Suppressor macrophage treated with lipopolysaccharide for 4 hours (primary cell): ENCODE data around the gene PLXDC2.
"Not testable (repeated sequence)": the region's sequence is repeated elsewhere in the genome, so short reads cannot be mapped to it uniquely, and the experiment has no call there.

Experiments used
- DNase-seq: peaks from one replicate; pipeline ENCODE4 v3.0.0-alpha.2; 2020

Gene PLXDC2

DNA sequence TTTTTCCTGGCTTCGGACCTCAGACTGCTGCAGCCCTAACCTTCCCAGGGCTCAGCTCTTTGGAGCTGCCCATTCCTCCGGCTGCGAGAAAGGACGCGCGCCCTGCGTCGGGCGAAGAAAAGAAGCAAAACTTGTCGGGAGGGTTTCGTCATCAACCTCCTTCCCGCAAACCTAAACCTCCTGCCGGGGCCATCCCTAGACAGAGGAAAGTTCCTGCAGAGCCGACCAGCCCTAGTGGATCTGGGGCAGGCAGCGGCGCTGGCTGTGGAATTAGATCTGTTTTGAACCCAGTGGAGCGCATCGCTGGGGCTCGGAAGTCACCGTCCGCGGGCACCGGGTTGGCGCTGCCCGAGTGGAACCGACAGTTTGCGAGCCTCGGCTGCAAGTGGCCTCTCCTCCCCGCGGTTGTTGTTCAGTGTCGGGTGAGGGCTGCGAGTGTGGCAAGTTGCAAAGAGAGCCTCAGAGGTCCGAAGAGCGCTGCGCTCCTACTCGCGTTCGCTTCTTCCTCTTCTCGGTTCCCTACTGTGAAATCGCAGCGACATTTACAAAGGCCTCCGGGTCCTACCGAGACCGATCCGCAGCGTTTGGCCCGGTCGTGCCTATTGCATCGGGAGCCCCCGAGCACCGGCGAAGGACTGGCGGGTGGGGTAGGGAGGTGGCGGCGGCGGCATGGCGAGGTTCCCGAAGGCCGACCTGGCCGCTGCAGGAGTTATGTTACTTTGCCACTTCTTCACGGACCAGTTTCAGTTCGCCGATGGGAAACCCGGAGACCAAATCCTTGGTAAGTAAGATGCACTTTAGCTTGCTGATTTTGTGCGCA, at the start of gene PLXDC2:
Gene PLXDC2, plus strand, starts transcription at position 22 of the 820 bp plus-strand sequence.
- DNase-seq, result peak; percentile 81

DNA sequence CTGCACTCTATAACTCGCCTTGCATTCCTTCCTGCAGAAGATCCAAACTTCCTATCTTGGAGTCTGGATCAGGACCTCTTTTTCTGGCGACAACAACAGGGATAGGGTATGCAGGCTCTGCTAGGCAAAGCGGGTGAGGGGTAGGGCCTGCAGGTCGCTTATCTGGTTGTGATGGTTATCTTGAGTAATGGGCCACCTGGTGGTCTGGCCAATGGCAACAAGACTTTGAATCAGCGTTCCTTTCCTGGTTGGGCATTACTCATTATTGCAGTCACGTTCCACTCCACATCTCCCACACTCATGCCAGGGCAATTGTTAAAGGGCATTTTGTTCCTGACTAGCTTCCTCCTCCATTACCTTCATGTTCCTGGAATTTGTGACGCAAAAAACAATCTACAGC, 48.4 kb upstream of the PLXDC2 start:
- DNase-seq, result no peak

DNA sequence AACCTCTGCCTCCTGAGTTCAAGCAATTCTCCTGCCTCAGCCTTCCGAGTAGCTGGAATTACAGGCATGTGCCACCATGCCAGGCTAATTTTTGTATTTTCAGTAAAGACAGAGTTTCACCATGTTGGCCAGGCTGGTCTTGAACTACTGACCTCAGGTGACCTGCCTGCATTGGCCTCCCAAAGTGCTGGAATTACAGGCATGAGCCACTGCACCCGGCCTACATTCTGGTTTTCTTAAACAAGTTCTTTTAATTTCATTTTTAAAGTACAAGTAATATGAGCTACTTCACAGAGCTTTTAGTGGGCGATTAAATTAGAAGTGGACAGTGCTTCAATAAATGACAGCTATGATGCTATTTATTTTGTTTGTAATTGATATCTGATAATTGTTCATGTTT, 46.4 kb upstream of the PLXDC2 start:
- DNase-seq, result not testable (repeated sequence)

DNA sequence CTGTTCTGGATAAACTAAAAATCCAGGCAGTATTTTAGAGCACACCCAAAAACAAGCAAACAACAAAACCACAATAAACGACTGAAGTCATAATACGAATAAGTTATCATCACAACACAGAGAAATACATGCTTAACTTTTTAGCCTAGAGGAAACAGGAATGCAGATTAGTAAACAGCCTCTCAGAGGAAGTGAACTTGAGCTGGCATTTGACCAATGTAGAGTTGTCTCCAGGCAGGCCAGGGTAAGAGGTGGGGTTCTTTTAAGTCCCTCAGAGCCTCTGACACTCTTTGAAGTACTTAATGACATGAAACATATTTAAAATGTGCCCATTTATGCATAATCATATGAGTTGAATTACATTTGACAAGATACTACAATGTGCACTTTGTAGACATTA, 43.3 kb upstream of the PLXDC2 start:
- DNase-seq, result peak; percentile 23

DNA sequence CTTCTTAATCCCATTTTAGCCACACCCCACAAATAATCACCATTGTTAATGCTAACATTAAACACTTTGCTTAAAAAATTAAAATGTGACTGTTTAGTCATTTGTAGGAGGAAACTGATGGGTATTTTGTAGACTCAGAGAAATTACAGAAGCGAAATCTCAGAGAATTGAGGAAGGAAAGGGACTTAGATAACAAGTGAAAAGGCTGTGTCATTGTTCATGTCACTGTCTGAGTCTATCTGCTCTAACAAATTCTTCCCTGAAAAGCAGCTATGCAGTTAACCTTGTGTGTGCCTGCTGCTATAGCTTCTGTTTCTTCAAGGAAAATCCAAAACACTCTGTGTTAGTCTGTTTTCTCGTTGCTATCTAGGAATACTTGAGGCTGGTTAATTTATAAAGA, 40.9 kb upstream of the PLXDC2 start:
- DNase-seq, result peak; percentile 83

DNA sequence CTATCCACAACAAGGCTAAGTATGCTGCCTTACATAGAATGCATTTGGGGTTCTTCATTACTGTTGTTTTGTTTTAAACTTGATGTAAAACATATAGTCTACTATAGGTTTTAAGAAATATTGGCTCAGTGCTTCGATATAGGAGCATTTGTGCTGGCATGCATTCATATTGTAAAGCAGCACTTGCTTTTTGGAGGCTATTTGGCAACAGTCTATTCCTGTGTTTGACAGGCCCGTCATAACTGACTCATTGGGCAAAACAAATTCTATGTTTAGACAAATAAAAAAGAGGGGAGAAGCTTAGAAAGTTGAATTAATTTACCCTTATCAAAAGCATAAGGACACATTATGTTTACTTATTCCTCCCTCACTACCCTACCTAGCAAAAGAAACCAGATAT, 38.4 kb upstream of the PLXDC2 start:
- DNase-seq, result no peak

DNA sequence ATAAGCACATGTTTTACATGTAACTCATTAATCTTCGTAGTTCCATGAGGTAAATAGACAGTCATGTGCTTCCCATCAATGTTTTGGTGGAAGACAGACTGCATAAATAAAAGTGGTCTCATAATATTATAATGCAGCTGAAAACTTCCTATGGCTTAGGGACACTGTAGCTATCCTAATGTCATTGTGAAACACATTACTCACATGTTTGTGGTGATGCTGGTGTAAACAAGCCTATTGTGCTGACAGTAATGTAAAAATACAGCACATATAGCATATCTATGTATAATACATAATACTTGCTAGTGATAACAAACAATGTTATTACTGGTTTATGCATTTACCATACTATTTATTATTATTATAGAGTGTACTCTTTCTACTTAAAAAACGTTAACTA, 37.2 kb upstream of the PLXDC2 start:
- DNase-seq, result no peak

DNA sequence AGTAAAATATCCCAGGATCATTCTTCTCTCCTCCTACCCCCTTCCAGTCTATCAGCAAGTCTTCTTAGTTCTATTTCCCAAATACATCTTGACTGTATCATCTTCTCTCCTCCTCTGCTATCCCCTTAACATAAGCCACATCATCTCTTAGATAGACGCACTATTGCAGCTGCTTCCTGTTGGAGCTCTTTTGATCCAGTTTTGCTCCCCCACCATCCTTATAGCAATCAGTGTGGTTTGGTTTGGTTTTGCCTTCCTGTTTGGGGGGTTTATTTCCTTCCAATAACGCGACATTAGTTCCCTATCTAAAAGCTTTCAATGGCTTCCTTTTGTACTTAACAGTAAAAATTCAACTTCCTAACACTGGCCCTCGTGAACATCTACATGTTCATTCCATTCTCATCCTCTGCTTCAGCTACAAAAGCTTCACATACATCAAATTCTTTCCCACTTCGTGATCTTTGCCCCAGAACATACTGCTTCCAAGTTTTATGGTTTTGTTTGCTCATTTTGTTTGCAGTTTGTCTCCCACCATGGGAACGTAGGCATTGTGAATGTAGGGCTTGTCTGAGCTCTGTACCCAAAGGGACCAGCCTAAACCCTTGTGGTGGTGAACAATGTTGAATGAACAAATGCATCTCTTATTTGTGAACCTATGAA, 33.7 kb upstream of the PLXDC2 start:
- DNase-seq, result no peak

DNA sequence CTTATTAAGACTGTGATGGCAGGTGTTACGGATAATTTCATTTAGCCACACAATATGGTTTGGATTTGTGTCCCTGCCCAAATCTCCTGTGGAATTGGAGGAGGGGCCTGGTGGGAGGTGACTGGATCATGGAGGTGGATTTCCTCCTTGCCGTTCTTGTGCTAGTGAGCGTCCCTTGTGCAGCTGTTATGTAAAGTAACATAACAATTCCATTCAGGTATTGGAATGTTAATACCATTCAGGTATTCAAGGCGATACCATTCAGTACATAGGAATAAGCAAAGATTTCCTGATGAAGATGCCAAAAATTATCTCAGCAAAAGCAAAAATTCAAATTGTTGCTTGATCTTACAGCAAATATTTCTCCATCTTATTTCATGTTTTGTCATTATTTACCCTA, 32.5 kb upstream of the PLXDC2 start:
- no peak for DNase-seq

DNA sequence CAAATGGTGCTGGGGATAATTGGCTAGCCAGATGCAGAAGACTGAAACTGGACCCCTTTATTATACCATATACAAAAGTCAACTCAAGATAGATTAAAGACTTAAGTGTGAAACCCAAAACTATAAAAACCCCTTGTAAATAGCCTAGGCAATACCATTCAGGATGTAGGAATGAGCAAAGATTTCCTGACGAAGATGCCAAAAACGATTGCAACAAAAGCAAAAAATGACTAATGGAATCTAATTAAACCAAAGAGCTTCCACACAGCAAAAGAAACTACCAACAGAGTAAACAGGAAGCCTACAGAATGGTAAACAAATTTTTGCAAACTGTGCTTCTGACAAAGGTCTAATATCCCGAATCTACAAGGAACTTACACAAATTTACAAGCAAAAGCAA, 30.9 kb upstream of the PLXDC2 start:
- DNase-seq, result no peak

DNA sequence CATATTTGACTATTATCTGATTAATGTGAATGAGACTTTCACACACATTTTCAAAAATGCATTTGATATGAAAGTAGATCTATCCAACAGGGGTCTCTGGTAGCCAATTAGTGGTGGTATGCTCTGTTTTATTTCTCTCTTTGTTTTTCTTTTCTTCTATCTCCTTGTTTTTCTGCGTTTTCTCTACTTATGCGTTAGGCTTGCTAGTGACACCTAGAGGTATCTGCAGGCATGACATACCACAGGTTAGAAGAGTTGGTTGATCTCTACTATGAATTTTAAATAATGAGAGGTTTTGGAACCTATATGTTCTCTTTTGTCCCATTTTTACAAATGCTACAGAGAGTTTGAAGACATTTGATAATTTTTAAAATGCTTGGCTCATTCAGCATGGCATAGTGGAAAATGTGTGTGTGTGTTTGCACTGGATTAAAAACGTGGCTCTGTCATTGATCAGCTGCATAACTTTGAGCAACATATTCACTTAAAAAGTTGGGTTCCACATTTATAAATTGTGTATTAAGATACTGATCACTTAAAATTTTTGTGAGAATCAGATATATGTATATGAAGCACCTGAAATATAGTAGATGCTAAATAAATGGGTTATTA, 28.1 kb upstream of the PLXDC2 start:
- DNase-seq, result peak; percentile 67

DNA sequence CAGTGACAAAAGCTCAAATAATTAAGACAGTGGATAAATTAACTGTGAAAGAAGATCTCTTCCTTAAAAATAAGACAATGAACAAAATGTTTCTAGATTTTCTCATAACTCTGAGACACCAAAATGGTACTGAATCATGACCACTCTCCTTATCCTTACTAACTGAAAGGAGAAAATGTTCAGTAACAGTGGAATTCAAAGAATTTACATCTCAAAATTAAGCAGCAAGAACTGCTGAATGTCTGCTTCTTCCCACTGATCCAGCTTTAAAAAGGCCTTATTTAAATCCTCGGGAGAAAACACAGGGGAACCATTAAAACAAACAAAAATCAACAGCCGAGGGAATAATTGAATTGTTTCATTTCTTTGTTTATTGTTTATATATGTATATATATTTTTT, 27.3 kb upstream of the PLXDC2 start:
- no peak for DNase-seq

DNA sequence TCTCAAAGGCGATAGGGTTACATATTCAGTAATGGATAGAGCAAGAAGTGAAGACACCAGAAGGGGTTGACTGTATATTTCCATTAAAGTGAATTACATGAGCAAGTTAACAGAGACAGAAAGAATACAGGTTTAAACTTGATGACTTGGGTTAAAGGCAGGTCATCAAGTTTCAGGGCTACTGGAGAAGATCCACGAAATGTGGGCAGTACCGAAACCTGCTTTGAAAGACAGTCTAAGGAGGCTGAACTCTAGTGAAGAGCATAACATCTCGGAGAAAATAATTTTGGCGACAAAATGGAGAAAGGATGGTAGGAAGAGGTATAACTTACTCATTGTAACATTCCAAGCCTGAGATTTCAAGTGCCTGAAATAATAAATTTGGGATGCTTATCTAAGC, 26.6 kb upstream of the PLXDC2 start:
- DNase-seq, result no peak

DNA sequence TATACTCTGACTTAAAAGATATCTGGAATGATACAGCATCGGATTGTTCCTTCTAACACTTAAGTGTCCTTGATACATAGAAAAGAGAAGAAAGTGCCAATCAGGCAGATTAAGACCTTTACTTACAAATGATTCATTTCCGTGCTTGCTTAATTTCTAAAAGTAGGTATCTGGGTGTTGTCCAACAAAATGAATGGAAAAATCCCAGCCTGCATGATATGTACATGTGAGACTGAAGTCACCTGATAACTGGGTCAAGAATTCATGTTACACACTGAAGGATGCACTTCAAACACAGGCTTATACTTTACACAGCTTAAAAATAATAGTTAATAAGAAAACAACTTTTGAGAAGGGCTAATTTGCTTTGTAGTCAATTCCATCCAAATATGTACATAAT, 25.2 kb upstream of the PLXDC2 start:
- DNase-seq, result no peak

DNA sequence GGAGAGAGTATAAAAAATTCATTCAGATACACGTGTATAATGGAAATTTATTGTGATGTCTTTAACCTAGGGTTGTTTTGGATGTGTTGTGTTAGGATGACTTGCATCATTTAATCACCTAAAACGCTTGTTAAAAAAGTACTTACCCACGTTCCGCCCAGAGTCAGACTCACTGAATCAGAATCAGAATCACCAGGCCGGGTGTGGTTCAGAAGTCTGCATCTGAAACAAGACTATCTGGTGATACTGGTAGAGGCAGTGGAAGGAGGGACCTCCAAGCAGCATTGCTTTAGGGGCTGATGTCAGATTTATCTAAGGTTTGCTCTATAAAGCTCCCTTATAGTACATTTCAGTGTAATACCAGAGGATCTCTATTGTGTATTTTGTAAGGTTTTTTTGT, 20.5 kb upstream of the PLXDC2 start:
- no peak for DNase-seq

DNA sequence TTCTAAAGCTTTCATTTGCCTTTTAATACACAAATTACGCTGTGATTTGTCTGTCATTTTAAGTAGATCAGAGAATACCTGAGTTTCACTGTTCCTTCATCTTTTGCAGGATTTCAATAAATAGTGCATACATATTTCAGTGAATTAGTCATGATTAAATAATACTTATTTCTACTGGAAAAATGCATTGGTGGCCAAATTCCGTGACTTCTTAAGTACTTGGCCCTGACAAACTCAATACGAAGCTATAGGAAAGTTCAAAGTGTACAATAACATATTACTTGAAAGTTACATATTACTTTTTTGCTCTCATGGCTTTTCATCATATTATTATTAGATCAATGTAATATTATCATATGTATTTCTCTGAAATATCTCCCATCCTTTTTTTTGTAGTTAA, 16.1 kb upstream of the PLXDC2 start:
- no peak for DNase-seq

DNA sequence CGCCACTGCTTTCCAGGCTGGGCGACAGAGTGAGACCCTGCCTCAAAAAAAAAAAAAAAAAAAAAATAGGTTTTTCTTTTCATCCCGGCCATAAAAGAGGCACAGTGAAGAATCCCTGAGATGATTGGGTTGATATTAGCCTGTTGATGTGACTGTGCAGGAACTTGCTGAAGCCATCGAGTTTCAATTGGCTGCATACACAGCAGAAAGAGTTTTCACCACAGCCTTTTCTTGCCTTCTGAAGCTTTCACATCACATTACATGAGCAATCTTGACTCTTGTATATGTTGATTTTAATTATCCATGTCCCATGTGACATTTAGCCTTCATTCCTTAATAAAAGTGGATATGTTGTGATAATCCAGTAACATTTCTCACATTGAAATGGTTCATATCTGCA, 14.9 kb upstream of the PLXDC2 start:
- DNase-seq, result no peak

DNA sequence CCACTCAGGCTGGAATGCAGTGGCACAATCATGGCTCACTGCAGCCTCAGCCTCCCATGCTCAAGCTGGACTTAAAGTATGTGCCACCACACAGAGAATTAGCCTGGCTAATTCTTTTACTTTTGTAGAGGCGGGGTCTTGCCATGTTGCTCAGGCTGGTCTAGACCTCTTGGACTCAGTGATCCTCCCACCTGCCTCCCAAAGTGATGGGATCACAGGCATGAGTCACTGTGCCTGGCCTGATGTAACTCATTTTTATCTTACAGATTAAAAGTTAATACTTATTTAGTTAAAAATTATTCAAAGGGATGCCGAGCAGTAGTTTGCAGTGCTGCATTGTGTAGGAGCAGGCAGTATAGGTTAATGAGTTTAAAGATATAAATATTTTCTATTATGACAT, 12.6 kb upstream of the PLXDC2 start:
- no peak for DNase-seq

DNA sequence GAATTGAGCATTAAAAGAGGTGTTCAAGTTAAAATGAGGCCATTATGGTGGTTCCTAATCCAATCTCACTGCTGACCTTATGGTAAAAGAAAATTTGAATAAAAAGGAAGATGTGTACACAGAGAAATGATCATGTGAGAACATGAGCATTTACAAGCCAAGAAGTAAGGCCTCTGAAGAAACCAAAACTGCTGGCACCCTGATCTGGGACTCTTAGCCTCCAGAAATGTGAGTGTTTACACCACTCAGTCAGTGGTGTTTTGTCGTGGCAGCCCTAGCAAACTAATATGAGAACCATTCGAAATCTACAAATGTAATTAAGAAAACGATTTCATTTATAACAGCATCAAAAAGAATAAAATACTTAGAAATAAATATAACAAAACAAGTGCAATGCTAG, 6.8 kb upstream of the PLXDC2 start:
- no peak for DNase-seq

DNA sequence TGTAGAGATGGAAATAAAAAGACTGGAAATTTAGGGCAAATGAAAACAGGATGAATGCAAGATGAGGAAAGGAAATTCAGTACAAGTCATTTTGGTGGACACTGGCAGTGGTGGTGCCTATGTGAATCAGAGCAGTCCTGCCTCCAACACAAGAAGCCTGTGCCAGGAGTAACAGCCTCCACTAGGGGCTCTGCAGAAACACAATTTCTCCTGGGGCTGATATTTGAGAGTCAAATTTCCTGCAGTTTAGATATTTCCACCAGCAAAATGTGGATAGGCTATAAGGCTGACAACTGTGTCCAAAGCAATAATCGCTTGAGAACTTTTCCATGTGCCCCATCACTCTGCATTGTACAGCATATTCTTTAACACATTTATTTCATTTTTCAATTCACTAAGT, 4.7 kb upstream of the PLXDC2 start:
- peak; percentile 29 for DNase-seq

DNA sequence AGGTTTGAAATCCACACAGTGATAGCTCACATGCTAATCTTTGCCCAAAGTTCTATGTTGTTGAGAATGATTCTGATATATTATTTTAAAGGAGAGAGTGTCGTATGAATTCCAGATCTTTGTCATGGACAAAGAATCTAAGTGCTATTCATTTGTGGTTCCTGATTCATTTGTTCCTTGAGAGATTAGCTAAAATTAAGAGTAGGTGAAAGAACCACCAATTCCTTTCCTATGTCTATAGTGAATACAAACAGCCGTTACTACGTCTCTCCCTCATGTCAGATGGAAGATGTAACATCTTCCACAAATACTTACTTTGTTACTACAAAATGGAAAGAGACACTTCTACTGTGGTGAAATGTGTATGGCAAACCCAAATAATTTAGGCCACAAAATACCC, 3.3 kb upstream of the PLXDC2 start:
- DNase-seq, result no peak

DNA sequence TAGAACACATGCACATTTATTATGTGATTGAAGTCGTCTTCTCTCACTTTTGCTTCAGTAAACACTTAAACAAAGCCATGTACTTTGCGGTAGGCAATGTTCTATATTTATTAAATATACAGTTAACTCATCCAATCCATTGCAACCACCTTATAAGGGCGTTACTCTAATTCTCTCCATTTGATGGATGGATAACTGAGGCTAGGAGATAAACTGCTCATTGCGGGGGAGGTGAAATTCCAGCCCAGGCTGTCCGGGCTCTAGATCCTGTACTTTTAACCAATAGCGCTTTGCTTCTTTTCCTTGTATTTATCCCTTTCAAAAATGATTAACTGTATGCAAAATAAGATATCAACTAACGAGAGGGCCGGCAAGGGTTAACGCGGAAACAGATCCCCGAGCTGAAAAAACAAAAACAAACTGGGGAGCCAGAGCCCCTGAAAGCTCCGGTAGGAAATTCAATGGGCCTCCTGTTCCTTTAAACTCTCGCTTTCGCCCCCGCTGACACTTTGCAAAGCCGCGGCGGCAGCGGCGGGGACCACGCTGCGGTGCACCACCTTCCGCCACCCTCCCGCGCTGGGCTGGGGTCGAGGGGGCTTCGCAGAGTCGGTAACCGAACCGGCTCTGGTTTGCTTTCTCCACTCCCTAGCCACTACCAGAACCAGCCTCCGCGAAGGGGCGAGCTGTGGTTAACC, 1.0 kb upstream of the PLXDC2 start:
- DNase-seq, result no peak

DNA sequence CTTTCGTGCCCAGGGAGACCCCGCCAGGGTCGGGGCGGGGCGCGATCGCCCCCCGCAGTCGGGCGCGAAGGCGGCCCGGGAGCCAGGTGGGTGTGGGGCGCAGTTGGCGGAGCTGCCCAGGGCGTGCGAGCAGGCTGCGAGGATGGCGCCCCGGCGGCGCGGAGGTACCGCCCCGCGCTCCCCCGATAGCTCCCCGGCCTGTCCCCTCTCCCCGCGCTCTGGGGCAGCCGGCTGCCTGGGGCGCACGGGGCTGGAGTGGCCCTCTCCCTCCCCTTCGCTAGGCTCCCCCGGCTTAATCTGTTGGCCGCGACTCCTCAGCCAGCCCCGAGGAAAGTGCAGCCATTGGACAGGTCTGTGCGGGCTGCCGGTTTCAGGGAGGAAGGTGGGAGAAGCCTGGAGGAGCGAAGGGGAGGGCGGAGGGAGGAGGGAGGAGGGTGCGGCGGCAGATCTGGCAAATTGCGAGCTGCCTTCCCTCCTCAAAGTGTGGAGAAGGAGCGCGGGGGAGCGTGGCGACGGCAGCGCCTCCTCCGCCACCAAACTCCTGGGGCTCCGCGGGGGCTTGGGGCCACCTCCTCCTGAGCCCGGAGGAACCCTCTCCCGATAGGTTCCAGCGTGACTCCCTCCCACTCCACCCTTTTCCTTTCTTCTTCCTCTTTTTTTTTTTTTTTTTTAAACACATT, 361 bp upstream of the PLXDC2 start:
- peak; percentile 59 for DNase-seq
